Calu3 (cell line): ENCODE results near the gene TRUB2. TPM values are rescaled to one million over a fixed set of nuclear protein-coding genes. Genes with fewer than 3 reads are reported as not detected.

Source experiments
- BruUV-seq: library from RNA; stranded (reverse); fragments of 400-500 nt; replicated peaks from 2 replicates; lab custom pipeline; 2021; lab: Mats Ljungman, UMichigan
- CTCF ChIA-PET: fragments of 300-600 bp; sonication (Branson Sonifier 250); formaldehyde crosslinking; loops from one replicate; lab custom pipeline; 2022; ENCODE audit warnings: antibody characterized with exemption; lab: Charles Lee
- DNase-seq: peaks from one replicate; pipeline ENCODE4 v3.0.0; 2022
- H3K27ac Mint-ChIP-seq: one replicate; pipeline ENCODE4 v1.8.0; 2022; ENCODE audit warnings: mixed read lengths; ENCODE audit not compliant: unreplicated experiment
- H3K27me3 Mint-ChIP-seq: one replicate; pipeline ENCODE4 v1.8.0; 2022; ENCODE audit warnings: mixed read lengths; ENCODE audit not compliant: unreplicated experiment
- H3K36me3 Mint-ChIP-seq: one replicate; pipeline ENCODE4 v1.8.0; 2022; ENCODE audit warnings: mild to moderate bottlenecking, moderate library complexity, mixed read lengths; ENCODE audit not compliant: insufficient read depth, unreplicated experiment
- H3K4me1 Mint-ChIP-seq: one replicate; pipeline ENCODE4 v1.8.0; 2022; ENCODE audit warnings: mild to moderate bottlenecking, low read depth, mixed read lengths; ENCODE audit not compliant: unreplicated experiment
- H3K4me3 Mint-ChIP-seq: one replicate; pipeline ENCODE4 v1.8.0; 2022; ENCODE audit warnings: mild to moderate bottlenecking, low read depth, moderate library complexity, mixed read lengths; ENCODE audit not compliant: unreplicated experiment
- H3K9me3 Mint-ChIP-seq: one replicate; pipeline ENCODE4 v1.8.0; 2022; ENCODE audit warnings: low read depth, mixed read lengths; ENCODE audit not compliant: unreplicated experiment
- intact Hi-C: fragments of 100-400 bp; cut with micrococcal nuclease; formaldehyde crosslinking; loops from one replicate; pipeline ENCODE4 v1.10.0; 2022; ENCODE audit not compliant: unreplicated experiment
- total RNA-seq: library from RNA; stranded (reverse); gene quantifications from 2 replicates; pipeline ENCODE4 v1.2.3, GENCODE V29; 2022
- TF ChIP-seq, protein P1 (sequence below): fragments of 200-600 bp; IDR thresholded peaks from one replicate; pipeline ENCODE4 v1.8.0; 2022; ENCODE audit warnings: antibody characterized with exemption; ENCODE audit not compliant: unreplicated experiment

Gene TRUB2
- total RNA-seq, 1 experiment from 2014 or later = 22.5 TPM

- intact Hi-C loops = no loop called here
Measured at GRCh38 chr9:128335914-128336313, 13.7 kb upstream of the TRUB2 start.

GRCh38 chr9:128335161-128335560 is 12.9 kb upstream of the TRUB2 start:
- intact Hi-C loops = no loop called here
- Mint-ChIP-seq H3K4me1 (no peaks in the 10 kb centered on the region), H3K4me3 (no peak overlapping the region), H3K27ac (no peak overlapping the region), H3K9me3 (no peaks in the 10 kb centered on the region), H3K36me3 (peaks cover 8% of the 10 kb centered on the region), H3K27me3 (no peaks in the 10 kb centered on the region)
- no TSS peak for BruUV-seq
- CTCF ChIA-PET = no interaction called here
- TF ChIP-seq, protein P1, sequence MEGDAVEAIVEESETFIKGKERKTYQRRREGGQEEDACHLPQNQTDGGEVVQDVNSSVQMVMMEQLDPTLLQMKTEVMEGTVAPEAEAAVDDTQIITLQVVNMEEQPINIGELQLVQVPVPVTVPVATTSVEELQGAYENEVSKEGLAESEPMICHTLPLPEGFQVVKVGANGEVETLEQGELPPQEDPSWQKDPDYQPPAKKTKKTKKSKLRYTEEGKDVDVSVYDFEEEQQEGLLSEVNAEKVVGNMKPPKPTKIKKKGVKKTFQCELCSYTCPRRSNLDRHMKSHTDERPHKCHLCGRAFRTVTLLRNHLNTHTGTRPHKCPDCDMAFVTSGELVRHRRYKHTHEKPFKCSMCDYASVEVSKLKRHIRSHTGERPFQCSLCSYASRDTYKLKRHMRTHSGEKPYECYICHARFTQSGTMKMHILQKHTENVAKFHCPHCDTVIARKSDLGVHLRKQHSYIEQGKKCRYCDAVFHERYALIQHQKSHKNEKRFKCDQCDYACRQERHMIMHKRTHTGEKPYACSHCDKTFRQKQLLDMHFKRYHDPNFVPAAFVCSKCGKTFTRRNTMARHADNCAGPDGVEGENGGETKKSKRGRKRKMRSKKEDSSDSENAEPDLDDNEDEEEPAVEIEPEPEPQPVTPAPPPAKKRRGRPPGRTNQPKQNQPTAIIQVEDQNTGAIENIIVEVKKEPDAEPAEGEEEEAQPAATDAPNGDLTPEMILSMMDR = no peak
- no peak for DNase-seq

More at GRCh38 chr9:128335914-128336313, 13.7 kb upstream of the TRUB2 start:
- no peaks in the 10 kb centered on the region for H3K4me1 Mint-ChIP-seq
- no peak for DNase-seq
- no peaks in the 10 kb centered on the region for H3K27me3 Mint-ChIP-seq
- H3K4me3 Mint-ChIP-seq = no peak overlapping the region
- CTCF ChIA-PET = no interaction called here
- peaks cover 13% of the 10 kb centered on the region for H3K36me3 Mint-ChIP-seq
- no peaks in the 10 kb centered on the region for H3K9me3 Mint-ChIP-seq
- TF ChIP-seq, protein P1 = no peak
- H3K27ac Mint-ChIP-seq = no peak overlapping the region
- BruUV-seq = no TSS peak

DNA sequence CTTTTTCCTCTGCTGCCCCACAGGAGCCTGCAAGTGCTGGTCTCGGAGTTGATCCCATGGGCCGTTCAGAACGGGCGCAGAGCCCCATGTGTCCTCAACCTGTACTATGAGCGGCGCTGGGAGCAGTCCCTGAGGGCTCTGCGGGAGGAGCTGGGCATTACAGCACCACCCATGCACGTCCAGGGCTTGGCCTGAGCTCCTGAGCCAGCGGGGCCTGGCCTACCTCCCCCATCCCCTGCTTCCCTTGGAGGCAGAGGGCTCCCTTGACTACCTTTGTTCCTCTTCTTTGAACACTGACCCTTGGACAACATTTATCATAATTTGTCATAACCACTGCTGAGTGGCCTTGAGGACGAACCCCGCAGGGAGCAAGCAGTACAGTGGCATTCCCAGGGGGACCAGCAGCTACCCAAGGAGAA is 11.2 kb upstream of the TRUB2 start:
- no peaks in the 10 kb centered on the region for H3K9me3 Mint-ChIP-seq
- H3K4me1 Mint-ChIP-seq = no peaks in the 10 kb centered on the region
- H3K36me3 Mint-ChIP-seq = peaks cover 4% of the 10 kb centered on the region
- TF ChIP-seq, protein P1 = no peak
- no TSS peak for BruUV-seq
- no peak for DNase-seq
- no peak overlapping the region for H3K27ac Mint-ChIP-seq
- CTCF ChIA-PET = no interaction called here
- intact Hi-C loops = no loop called here
- H3K27me3 Mint-ChIP-seq = no peaks in the 10 kb centered on the region
- H3K4me3 Mint-ChIP-seq = no peak overlapping the region

GRCh38 chr9:128325629-128326028 is 3.4 kb upstream of the TRUB2 start:
- no peak for DNase-seq
- H3K9me3 Mint-ChIP-seq = no peaks in the 10 kb centered on the region
- intact Hi-C loops = no loop called here

More at GRCh38 chr9:128325629-128326028, 3.4 kb upstream of the TRUB2 start:
- CTCF ChIA-PET = no interaction called here
- Mint-ChIP-seq H3K4me3 (no peak overlapping the region), H3K27ac (no peak overlapping the region), H3K4me1 (no peaks in the 10 kb centered on the region), H3K36me3 (peaks cover 21% of the 10 kb centered on the region), H3K27me3 (no peaks in the 10 kb centered on the region)
- no TSS peak for BruUV-seq
- TF ChIP-seq, protein P1 = no peak
